Measurements from ENCODE around the gene MAP4K3.

Gene MAP4K3

DNA sequence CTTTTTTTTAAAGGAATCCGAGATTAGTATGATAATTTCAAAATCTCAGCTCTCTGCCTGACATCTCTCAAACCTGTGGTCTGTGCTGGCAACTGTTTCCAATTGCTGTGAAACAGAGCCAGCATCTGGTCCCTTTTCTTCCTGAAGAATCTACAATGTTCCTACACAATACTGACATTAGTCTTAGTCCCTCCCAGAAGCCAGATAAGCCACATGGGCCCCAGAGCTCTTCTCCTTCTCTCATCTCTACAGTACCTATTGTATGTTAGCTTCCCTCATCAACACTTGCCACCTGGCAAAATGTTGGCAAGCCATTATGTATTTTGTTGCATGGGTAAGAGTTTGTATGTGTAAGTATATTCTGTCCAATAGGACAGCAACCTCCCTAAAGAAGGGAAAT lies 130.5 kb downstream of the MAP4K3 start:
- FAIRE-seq (no peak), DNase-seq (ENCODE audit: insufficient read length, low spot score) (no peak)
- no peak for TF ChIP-seq POLR2A (IDR thresholded peaks at IDR 0.05; ENCODE audit: low read depth, low read length)

- DNase-seq (ENCODE audit: insufficient read length, low spot score) (no peak), FAIRE-seq (no peak)
- TF ChIP-seq POLR2A (IDR thresholded peaks at IDR 0.05; ENCODE audit: low read depth, low read length): no peak
Measured at GRCh38 chr2:39304729-39305128, 132.4 kb downstream of the MAP4K3 start.

- no peak for TF ChIP-seq POLR2A (IDR thresholded peaks at IDR 0.05; ENCODE audit: low read depth, low read length)
- no peak for FAIRE-seq
- no peak for DNase-seq (ENCODE audit: insufficient read length, low spot score)
Measured at GRCh38 chr2:39304200-39304599, 132.9 kb downstream of the MAP4K3 start.

GRCh38 chr2:39301352-39301751 lies 135.7 kb downstream of the MAP4K3 start:
- no peak for TF ChIP-seq POLR2A (IDR thresholded peaks at IDR 0.05; ENCODE audit: low read depth, low read length)
- DNase-seq (ENCODE audit: insufficient read length, low spot score) (no peak), FAIRE-seq (no peak)

- no peak for FAIRE-seq
Measured at GRCh38 chr2:39300044-39300978, 136.8 kb downstream of the MAP4K3 start.

GRCh38 chr2:39290433-39290832 lies 146.7 kb downstream of the MAP4K3 start:
- no peak for TF ChIP-seq POLR2A (IDR thresholded peaks at IDR 0.05; ENCODE audit: low read depth, low read length)
- DNase-seq (ENCODE audit: insufficient read length, low spot score): no peak
- peak; percentile 15 for FAIRE-seq

More at GRCh38 chr2:39300044-39300978, 136.8 kb downstream of the MAP4K3 start:
- no peak for DNase-seq (ENCODE audit: insufficient read length, low spot score)
- no peak for TF ChIP-seq POLR2A (IDR thresholded peaks at IDR 0.05; ENCODE audit: low read depth, low read length)

DNA sequence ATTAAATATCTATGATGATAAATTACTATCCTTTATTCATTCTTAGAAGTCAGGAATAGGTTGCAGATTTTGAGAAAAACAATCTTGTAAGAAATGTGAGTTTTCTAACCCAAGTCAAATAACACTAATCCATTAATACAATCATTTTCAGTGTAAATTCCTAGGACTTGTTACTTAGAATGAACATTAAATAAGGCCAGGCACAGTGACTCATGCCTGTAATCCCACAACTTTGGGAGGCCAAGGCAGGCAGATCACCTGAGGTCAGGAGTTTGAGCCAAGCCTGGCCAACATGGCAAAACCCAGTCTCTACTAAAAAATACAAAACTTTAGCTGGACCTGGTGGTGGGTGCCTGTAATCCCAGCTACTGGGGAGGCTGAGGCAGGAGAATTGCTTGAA lies 147.5 kb downstream of the MAP4K3 start:
- TF ChIP-seq POLR2A (IDR thresholded peaks at IDR 0.05; ENCODE audit: low read depth, low read length): no peak
- DNase-seq (ENCODE audit: insufficient read length, low spot score) (no peak), FAIRE-seq (peak; percentile 11)

GRCh38 chr2:39283561-39283960 lies 153.5 kb downstream of the MAP4K3 start:
- no peak for DNase-seq (ENCODE audit: insufficient read length, low spot score)
- no peak for TF ChIP-seq POLR2A (IDR thresholded peaks at IDR 0.05; ENCODE audit: low read depth, low read length)
- FAIRE-seq: no peak

GRCh38 chr2:39281391-39281790 lies 155.7 kb downstream of the MAP4K3 start:
- TF ChIP-seq POLR2A (IDR thresholded peaks at IDR 0.05; ENCODE audit: low read depth, low read length): no peak
- FAIRE-seq: no peak

GRCh38 chr2:39275016-39275415 lies 162.1 kb downstream of the MAP4K3 start:
- TF ChIP-seq POLR2A (IDR thresholded peaks at IDR 0.05; ENCODE audit: low read depth, low read length): no peak
- FAIRE-seq (peak; percentile 90), DNase-seq (ENCODE audit: insufficient read length, low spot score) (no peak)

More at GRCh38 chr2:39281391-39281790, 155.7 kb downstream of the MAP4K3 start:
- DNase-seq (ENCODE audit: insufficient read length, low spot score): no peak

DNA sequence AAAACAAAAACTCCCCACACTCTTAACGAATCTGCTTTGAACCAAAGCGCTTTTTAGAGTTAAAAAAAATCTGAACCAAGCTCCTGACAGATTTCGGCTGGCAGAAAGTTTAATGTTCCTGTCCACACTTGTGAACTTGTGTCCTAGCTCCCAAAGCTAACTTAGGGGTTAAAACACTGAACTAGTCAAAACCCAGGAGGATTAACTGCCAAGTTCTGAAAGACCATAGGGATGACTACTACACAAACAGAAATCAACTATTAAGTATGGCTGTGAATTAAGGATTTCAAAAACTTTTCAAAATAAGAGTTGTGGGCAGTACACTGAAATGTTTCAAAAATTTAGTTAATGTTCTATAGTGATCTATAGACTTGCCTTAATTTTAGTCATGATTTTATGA lies 167.1 kb downstream of the MAP4K3 start:
- no peak for DNase-seq (ENCODE audit: insufficient read length, low spot score)
- no peak for FAIRE-seq
- no peak for TF ChIP-seq POLR2A (IDR thresholded peaks at IDR 0.05; ENCODE audit: low read depth, low read length)

GRCh38 chr2:39266916-39267434 lies 170.1 kb downstream of the MAP4K3 start:
- FAIRE-seq (no peak), DNase-seq (ENCODE audit: insufficient read length, low spot score) (no peak)
- TF ChIP-seq POLR2A (IDR thresholded peaks at IDR 0.05; ENCODE audit: low read depth, low read length): no peak

- DNase-seq (ENCODE audit: insufficient read length, low spot score) (no peak), FAIRE-seq (peak; percentile 43)
Measured at GRCh38 chr2:39266139-39266805, 170.8 kb downstream of the MAP4K3 start.

DNA sequence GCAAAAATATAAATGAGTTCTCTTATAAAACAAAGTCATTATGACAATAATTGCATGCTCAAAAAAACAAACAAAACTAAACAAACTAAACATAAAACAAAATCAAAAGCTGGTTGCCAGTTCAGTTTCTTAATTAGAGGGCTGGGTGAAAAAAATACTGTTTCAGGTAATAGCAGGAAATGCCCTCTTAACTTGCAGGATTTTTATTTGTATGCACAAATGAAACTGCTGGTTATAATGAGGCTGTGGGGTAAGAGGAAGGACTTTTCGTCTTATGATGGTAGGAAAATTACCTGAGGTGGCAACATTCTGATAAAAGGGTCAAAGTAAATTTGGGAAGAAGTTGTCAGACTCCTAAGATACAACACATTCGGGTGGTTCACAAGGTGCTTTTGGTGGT lies 171.8 kb downstream of the MAP4K3 start:
- DNase-seq (ENCODE audit: insufficient read length, low spot score) (no peak), FAIRE-seq (no peak)
- no peak for TF ChIP-seq POLR2A (IDR thresholded peaks at IDR 0.05; ENCODE audit: low read depth, low read length)

More at GRCh38 chr2:39266139-39266805, 170.8 kb downstream of the MAP4K3 start:
- no peak for TF ChIP-seq POLR2A (IDR thresholded peaks at IDR 0.05; ENCODE audit: low read depth, low read length)
